ENCODE measurements around the gene GUCY2F.

The GUCY2F gene

DNA sequence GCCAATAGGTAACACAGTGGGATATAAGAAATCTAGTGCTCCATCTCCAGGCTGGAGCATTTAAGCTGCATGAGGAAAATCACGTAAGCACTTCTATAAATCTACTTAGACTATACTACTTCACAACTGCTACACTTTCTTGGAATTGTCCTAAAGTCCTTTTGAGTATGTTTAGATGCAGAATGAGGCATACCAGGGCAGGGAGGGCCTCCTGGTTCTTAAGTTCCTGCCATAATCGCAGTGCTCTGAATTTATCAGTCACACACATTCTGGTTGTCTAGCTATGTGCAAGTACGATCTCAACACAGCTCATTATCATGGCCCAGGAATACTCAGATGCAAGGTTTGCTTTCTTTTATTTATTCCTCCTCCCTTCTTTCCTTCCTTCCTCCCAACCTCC, 130.3 kb downstream of the GUCY2F start:
- Histone ChIP-seq H3K9me3 (ENCODE audit: control insufficient read depth, insufficient read depth, low read length) (no peaks in the 10 kb centered on the region), H3K4me2 (ENCODE audit: low read length) (no peak overlapping the region), H3F3A (ENCODE audit: control insufficient read depth, insufficient read depth) (no peaks in the 10 kb centered on the region), H3K27me3 (ENCODE audit: control insufficient read depth, low read length) (no peaks in the 10 kb centered on the region), H3K4me3 (ENCODE audit: low read length) (no peak overlapping the region), H3K79me2 (ENCODE audit: control insufficient read depth, low read length) (no peaks in the 10 kb centered on the region), H3K4me1 (ENCODE audit: control insufficient read depth, low read length) (no peaks in the 10 kb centered on the region), H3K36me3 (ENCODE audit: control insufficient read depth, low read length) (no peaks in the 10 kb centered on the region), H3K27ac (ENCODE audit: low read depth, low read length) (no peak overlapping the region), H4K20me1 (ENCODE audit: control insufficient read depth, insufficient read depth, low read depth, low read length) (no peaks in the 10 kb centered on the region), H3K9me2 (replicated peaks; ENCODE audit: control insufficient read depth, low read length) (no peaks in the 10 kb centered on the region)
- TF ChIP-seq, protein P1, sequence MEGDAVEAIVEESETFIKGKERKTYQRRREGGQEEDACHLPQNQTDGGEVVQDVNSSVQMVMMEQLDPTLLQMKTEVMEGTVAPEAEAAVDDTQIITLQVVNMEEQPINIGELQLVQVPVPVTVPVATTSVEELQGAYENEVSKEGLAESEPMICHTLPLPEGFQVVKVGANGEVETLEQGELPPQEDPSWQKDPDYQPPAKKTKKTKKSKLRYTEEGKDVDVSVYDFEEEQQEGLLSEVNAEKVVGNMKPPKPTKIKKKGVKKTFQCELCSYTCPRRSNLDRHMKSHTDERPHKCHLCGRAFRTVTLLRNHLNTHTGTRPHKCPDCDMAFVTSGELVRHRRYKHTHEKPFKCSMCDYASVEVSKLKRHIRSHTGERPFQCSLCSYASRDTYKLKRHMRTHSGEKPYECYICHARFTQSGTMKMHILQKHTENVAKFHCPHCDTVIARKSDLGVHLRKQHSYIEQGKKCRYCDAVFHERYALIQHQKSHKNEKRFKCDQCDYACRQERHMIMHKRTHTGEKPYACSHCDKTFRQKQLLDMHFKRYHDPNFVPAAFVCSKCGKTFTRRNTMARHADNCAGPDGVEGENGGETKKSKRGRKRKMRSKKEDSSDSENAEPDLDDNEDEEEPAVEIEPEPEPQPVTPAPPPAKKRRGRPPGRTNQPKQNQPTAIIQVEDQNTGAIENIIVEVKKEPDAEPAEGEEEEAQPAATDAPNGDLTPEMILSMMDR (IDR thresholded peaks at IDR 0.05; ENCODE audit: low read depth, low read length, poor library complexity, severe bottlenecking), result no peak
- no peak for TF ChIP-seq EZH2phosphoT487 (IDR thresholded peaks at IDR 0.05; ENCODE audit: borderline replicate concordance, low read length)

DNA sequence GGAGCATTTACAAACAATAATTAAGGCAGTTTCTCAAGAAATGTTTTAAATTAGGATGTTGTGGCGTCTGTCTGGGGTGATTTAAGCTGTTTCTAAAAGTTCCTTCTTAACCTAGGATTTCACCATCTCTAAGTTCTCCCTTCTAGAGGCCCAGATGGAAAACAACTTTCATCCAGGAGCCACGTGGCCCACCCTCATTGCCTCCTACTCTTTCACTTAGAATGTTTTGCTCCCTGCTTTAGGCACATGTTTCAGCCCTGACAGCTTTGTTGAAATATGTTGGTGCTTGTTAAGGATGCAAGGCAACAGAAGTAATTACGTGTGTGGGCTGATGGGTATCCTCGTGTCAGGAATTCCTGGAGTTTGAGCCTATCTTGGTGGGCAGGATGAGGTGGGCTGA, 131.3 kb downstream of the GUCY2F start:
- Histone ChIP-seq H4K20me1 (ENCODE audit: control insufficient read depth, insufficient read depth, low read depth, low read length) (no peaks in the 10 kb centered on the region), H3F3A (ENCODE audit: control insufficient read depth, insufficient read depth) (no peaks in the 10 kb centered on the region), H3K36me3 (ENCODE audit: control insufficient read depth, low read length) (no peaks in the 10 kb centered on the region), H3K9me2 (replicated peaks; ENCODE audit: control insufficient read depth, low read length) (no peaks in the 10 kb centered on the region), H3K79me2 (ENCODE audit: control insufficient read depth, low read length) (no peaks in the 10 kb centered on the region), H3K4me2 (ENCODE audit: low read length) (no peak overlapping the region), H3K27ac (ENCODE audit: low read depth, low read length) (no peak overlapping the region), H3K4me3 (ENCODE audit: low read length) (no peak overlapping the region), H3K27me3 (ENCODE audit: control insufficient read depth, low read length) (no peaks in the 10 kb centered on the region), H3K4me1 (ENCODE audit: control insufficient read depth, low read length) (no peaks in the 10 kb centered on the region), H3K9me3 (ENCODE audit: control insufficient read depth, insufficient read depth, low read length) (no peaks in the 10 kb centered on the region)
- TF ChIP-seq, protein P1 (IDR thresholded peaks at IDR 0.05; ENCODE audit: low read depth, low read length, poor library complexity, severe bottlenecking), result no peak
- TF ChIP-seq EZH2phosphoT487 (IDR thresholded peaks at IDR 0.05; ENCODE audit: borderline replicate concordance, low read length), result no peak

DNA sequence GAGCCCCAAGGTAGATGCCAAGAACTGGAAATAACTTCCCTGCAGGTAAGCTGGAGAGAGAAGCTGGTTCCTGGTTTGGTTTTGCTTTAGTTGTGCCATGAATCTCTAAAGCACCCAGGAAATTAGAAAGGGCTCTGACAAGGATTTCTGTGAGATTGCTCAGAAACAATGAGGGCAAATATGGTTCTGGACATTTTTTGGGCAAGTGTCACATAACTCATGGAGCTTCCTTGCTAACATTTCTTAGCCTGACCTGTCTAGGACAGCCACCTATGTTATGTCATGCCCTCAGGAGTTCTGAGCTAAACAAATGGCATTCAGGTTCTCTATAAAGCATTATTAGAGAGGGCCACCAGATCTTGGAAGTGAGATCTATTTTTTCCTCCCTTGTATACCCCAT, 131.8 kb downstream of the GUCY2F start:
- TF ChIP-seq, protein P1 (IDR thresholded peaks at IDR 0.05; ENCODE audit: low read depth, low read length, poor library complexity, severe bottlenecking), result no peak
- no peak for TF ChIP-seq EZH2phosphoT487 (IDR thresholded peaks at IDR 0.05; ENCODE audit: borderline replicate concordance, low read length)
- Histone ChIP-seq H3K4me2 (ENCODE audit: low read length) (no peak overlapping the region), H3F3A (ENCODE audit: control insufficient read depth, insufficient read depth) (no peaks in the 10 kb centered on the region), H3K27ac (ENCODE audit: low read depth, low read length) (no peak overlapping the region), H3K36me3 (ENCODE audit: control insufficient read depth, low read length) (no peaks in the 10 kb centered on the region), H3K79me2 (ENCODE audit: control insufficient read depth, low read length) (no peaks in the 10 kb centered on the region), H3K4me3 (ENCODE audit: low read length) (no peak overlapping the region), H3K4me1 (ENCODE audit: control insufficient read depth, low read length) (no peaks in the 10 kb centered on the region), H4K20me1 (ENCODE audit: control insufficient read depth, insufficient read depth, low read depth, low read length) (no peaks in the 10 kb centered on the region), H3K27me3 (ENCODE audit: control insufficient read depth, low read length) (no peaks in the 10 kb centered on the region), H3K9me2 (replicated peaks; ENCODE audit: control insufficient read depth, low read length) (no peaks in the 10 kb centered on the region), H3K9me3 (ENCODE audit: control insufficient read depth, insufficient read depth, low read length) (no peaks in the 10 kb centered on the region)

DNA sequence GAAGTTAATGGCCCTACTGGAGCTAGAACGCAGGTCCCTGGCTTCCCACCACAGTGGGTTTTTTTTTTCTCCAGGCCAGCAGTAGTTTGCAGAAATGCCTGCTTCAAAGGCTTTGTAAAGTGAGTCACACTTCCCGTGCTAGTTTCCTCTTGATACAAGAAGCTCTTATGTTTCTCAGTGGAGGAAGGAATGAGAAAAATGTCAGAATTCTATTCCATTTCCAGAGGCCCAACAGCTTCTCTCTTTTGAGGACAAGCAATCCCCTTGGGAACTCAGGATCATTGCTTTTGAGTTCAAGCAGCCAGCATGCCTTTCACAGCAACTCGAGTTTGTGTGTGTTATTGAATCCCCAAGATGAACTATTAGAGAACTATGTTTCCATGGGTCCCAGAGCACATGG, 134.3 kb downstream of the GUCY2F start:
- Histone ChIP-seq H3K36me3 (ENCODE audit: control insufficient read depth, low read length) (no peaks in the 10 kb centered on the region), H3K9me3 (ENCODE audit: control insufficient read depth, insufficient read depth, low read length) (no peaks in the 10 kb centered on the region), H3K4me2 (ENCODE audit: low read length) (no peak overlapping the region), H3K79me2 (ENCODE audit: control insufficient read depth, low read length) (no peaks in the 10 kb centered on the region), H3F3A (ENCODE audit: control insufficient read depth, insufficient read depth) (no peaks in the 10 kb centered on the region), H3K27me3 (ENCODE audit: control insufficient read depth, low read length) (no peaks in the 10 kb centered on the region), H3K9me2 (replicated peaks; ENCODE audit: control insufficient read depth, low read length) (no peaks in the 10 kb centered on the region), H3K4me3 (ENCODE audit: low read length) (no peak overlapping the region), H3K27ac (ENCODE audit: low read depth, low read length) (no peak overlapping the region), H3K4me1 (ENCODE audit: control insufficient read depth, low read length) (no peaks in the 10 kb centered on the region), H4K20me1 (ENCODE audit: control insufficient read depth, insufficient read depth, low read depth, low read length) (no peaks in the 10 kb centered on the region)
- TF ChIP-seq EZH2phosphoT487 (IDR thresholded peaks at IDR 0.05; ENCODE audit: borderline replicate concordance, low read length), result no peak
- TF ChIP-seq, protein P1 (IDR thresholded peaks at IDR 0.05; ENCODE audit: low read depth, low read length, poor library complexity, severe bottlenecking), result no peak

Measured in DOHH2 (cell line).